ENCODE measurements around the gene TASP1. TPM values are rescaled to one million over a fixed set of nuclear protein-coding genes. Genes with fewer than 3 reads are reported as not detected.
A peak's percentile ranks its signal among the peaks of the same experiment; 100 is the strongest.
"Not testable (repeated sequence)": the region's sequence is repeated elsewhere in the genome, so short reads cannot be mapped to it uniquely, and the experiment has no call there.

Gene TASP1
- total RNA-seq, 2 experiments from 2014 or later = 6.3 to 6.7 TPM

- no peaks in the 10 kb centered on the region for H3K4me1 Mint-ChIP-seq (ENCODE audit: low read depth)
- H3K27ac Mint-ChIP-seq = no peak overlapping the region
Observed at GRCh38 chr20:13670160-13670559, 31.4 kb upstream of the TASP1 start.

GRCh38 chr20:13665709-13666395 lies 27.1 kb upstream of the TASP1 start:
- Mint-ChIP-seq H3K9me3 (no peaks in the 10 kb centered on the region), H3K27ac (no peak overlapping the region), H3K27me3 (ENCODE audit: low read depth) (peaks cover 8% of the 10 kb centered on the region), H3K4me3 (no peak overlapping the region), H3K4me1 (ENCODE audit: low read depth) (no peaks in the 10 kb centered on the region), H3K36me3 (ENCODE audit: low read depth) (no peaks in the 10 kb centered on the region)
- CTCF ChIA-PET = interaction anchor here (0.6 kb wide), 1 partner anchor 106 kb away, joined by 3 read pairs; no protein-coding TSS in a partner anchor
- no peak for DNase-seq
- intact Hi-C loops (cut with micrococcal nuclease) = no loop called here

More at GRCh38 chr20:13670160-13670559, 31.4 kb upstream of the TASP1 start:
- no peaks in the 10 kb centered on the region for H3K36me3 Mint-ChIP-seq (ENCODE audit: low read depth)
- DNase-seq = no peak
- no peak overlapping the region for H3K4me3 Mint-ChIP-seq
- intact Hi-C loops (cut with micrococcal nuclease) = no loop called here
- no peaks in the 10 kb centered on the region for H3K9me3 Mint-ChIP-seq
- H3K27me3 Mint-ChIP-seq (ENCODE audit: low read depth) = peaks cover 8% of the 10 kb centered on the region
- CTCF ChIA-PET = interaction anchor here (0.6 kb wide), 1 partner anchor 18 kb away, joined by 4 read pairs; no protein-coding TSS in a partner anchor

- CTCF ChIA-PET = no interaction called here
- H3K36me3 Mint-ChIP-seq (ENCODE audit: low read depth) = no peaks in the 10 kb centered on the region
- no peaks in the 10 kb centered on the region for H3K4me1 Mint-ChIP-seq (ENCODE audit: low read depth)
- no peak overlapping the region for H3K27ac Mint-ChIP-seq
- H3K9me3 Mint-ChIP-seq = no peaks in the 10 kb centered on the region
- H3K4me3 Mint-ChIP-seq = no peak overlapping the region
- no peak for DNase-seq
- peaks cover 10% of the 10 kb centered on the region for H3K27me3 Mint-ChIP-seq (ENCODE audit: low read depth)
- intact Hi-C loops (cut with micrococcal nuclease) = no loop called here
Observed at GRCh38 chr20:13661070-13661685, 22.4 kb upstream of the TASP1 start.

- CTCF ChIA-PET = no interaction called here
- H3K36me3 Mint-ChIP-seq (ENCODE audit: low read depth) = no peaks in the 10 kb centered on the region
- peaks cover 7% of the 10 kb centered on the region for H3K27me3 Mint-ChIP-seq (ENCODE audit: low read depth)
- H3K9me3 Mint-ChIP-seq = no peaks in the 10 kb centered on the region
- intact Hi-C loops (cut with micrococcal nuclease) = no loop called here
- H3K4me3 Mint-ChIP-seq = no peak overlapping the region
- H3K27ac Mint-ChIP-seq = no peak overlapping the region
- no peak for DNase-seq
- no peaks in the 10 kb centered on the region for H3K4me1 Mint-ChIP-seq (ENCODE audit: low read depth)
Observed at GRCh38 chr20:13659288-13659687, 20.6 kb upstream of the TASP1 start.

- H3K27ac Mint-ChIP-seq; DNase-seq; H3K27me3 Mint-ChIP-seq (ENCODE audit: low read depth); H3K36me3 Mint-ChIP-seq (ENCODE audit: low read depth); H3K4me1 Mint-ChIP-seq (ENCODE audit: low read depth); intact Hi-C loops (cut with micrococcal nuclease); H3K4me3 Mint-ChIP-seq; H3K9me3 Mint-ChIP-seq: not testable (repeated sequence)
- CTCF ChIA-PET = interaction anchor here (0.6 kb wide), 1 partner anchor 396 kb away, joined by 3 read pairs; no protein-coding TSS in a partner anchor
Observed at GRCh38 chr20:13658060-13658459, 19.3 kb upstream of the TASP1 start.

- Mint-ChIP-seq H3K27me3 (ENCODE audit: low read depth) (peaks cover 5% of the 10 kb centered on the region), H3K4me3 (no peak overlapping the region), H3K9me3 (no peaks in the 10 kb centered on the region), H3K4me1 (ENCODE audit: low read depth) (no peaks in the 10 kb centered on the region), H3K27ac (no peak overlapping the region), H3K36me3 (ENCODE audit: low read depth) (no peaks in the 10 kb centered on the region)
- intact Hi-C loops (cut with micrococcal nuclease) = no loop called here
- CTCF ChIA-PET = no interaction called here
- no peak for DNase-seq
Observed at GRCh38 chr20:13656721-13657368, 18.1 kb upstream of the TASP1 start.

- CTCF ChIA-PET = no interaction called here
- Mint-ChIP-seq H3K27me3 (ENCODE audit: low read depth) (peaks cover 3% of the 10 kb centered on the region), H3K27ac (no peak overlapping the region), H3K36me3 (ENCODE audit: low read depth) (no peaks in the 10 kb centered on the region), H3K9me3 (no peaks in the 10 kb centered on the region), H3K4me1 (ENCODE audit: low read depth) (no peaks in the 10 kb centered on the region), H3K4me3 (no peak overlapping the region)
- intact Hi-C loops (cut with micrococcal nuclease) = no loop called here
- no peak for DNase-seq
Observed at GRCh38 chr20:13654463-13655023, 15.8 kb upstream of the TASP1 start.

GRCh38 chr20:13650474-13650873 lies 11.7 kb upstream of the TASP1 start:
- Mint-ChIP-seq H3K27me3 (ENCODE audit: low read depth) (peaks cover 11% of the 10 kb centered on the region), H3K36me3 (ENCODE audit: low read depth) (no peaks in the 10 kb centered on the region), H3K4me3 (no peak overlapping the region), H3K4me1 (ENCODE audit: low read depth) (no peaks in the 10 kb centered on the region), H3K9me3 (no peaks in the 10 kb centered on the region), H3K27ac (no peak overlapping the region)
- intact Hi-C loops (cut with micrococcal nuclease) = no loop called here
- DNase-seq = no peak
- CTCF ChIA-PET = no interaction called here

- Mint-ChIP-seq H3K4me1 (ENCODE audit: low read depth) (no peaks in the 10 kb centered on the region), H3K9me3 (no peaks in the 10 kb centered on the region), H3K27me3 (ENCODE audit: low read depth) (peaks cover 19% of the 10 kb centered on the region), H3K27ac (no peak overlapping the region), H3K4me3 (no peak overlapping the region), H3K36me3 (ENCODE audit: low read depth) (no peaks in the 10 kb centered on the region)
- intact Hi-C loops (cut with micrococcal nuclease) = no loop called here
- CTCF ChIA-PET = interaction anchor here (0.8 kb wide), 1 partner anchor 8 kb away, joined by 3 read pairs; no protein-coding TSS in a partner anchor
- no peak for DNase-seq
Observed at GRCh38 chr20:13648291-13649228, 9.8 kb upstream of the TASP1 start.

GRCh38 chr20:13644010-13644409 lies 5.3 kb upstream of the TASP1 start:
- CTCF ChIA-PET = no interaction called here
- no peak overlapping the region for H3K4me3 Mint-ChIP-seq
- intact Hi-C loops (cut with micrococcal nuclease) = no loop called here
- no peak overlapping the region for H3K27ac Mint-ChIP-seq
- H3K4me1 Mint-ChIP-seq (ENCODE audit: low read depth) = peaks cover 3% of the 10 kb centered on the region
- H3K9me3 Mint-ChIP-seq = no peaks in the 10 kb centered on the region
- H3K36me3 Mint-ChIP-seq (ENCODE audit: low read depth) = no peaks in the 10 kb centered on the region
- no peak for DNase-seq
- peaks cover 20% of the 10 kb centered on the region for H3K27me3 Mint-ChIP-seq (ENCODE audit: low read depth)

- DNase-seq = no peak
Observed at GRCh38 chr20:13639150-13639497, 392 bp upstream of the TASP1 start.

GRCh38 chr20:13638162-13638495 lies 603 bp downstream of the TASP1 start:
- no peak for DNase-seq
- Mint-ChIP-seq H3K27me3 (ENCODE audit: low read depth) (no peaks in the 10 kb centered on the region), H3K27ac (no peak overlapping the region), H3K4me1 (ENCODE audit: low read depth) (peaks cover 15% of the 10 kb centered on the region), H3K9me3 (no peaks in the 10 kb centered on the region), H3K4me3 (peak overlapping the region; percentile 91), H3K36me3 (ENCODE audit: low read depth) (no peaks in the 10 kb centered on the region)
- CTCF ChIA-PET = no interaction called here
- intact Hi-C loops (cut with micrococcal nuclease) = loop anchor here (1.0 to 2.0 kb wide), 4 partner anchors 79 to 417 kb away; partner anchors contain the start of genes ESF1 and ISM1

More at GRCh38 chr20:13639150-13639497, 392 bp upstream of the TASP1 start:
- CTCF ChIA-PET = interaction anchor here (0.6 to 1.3 kb wide), 2 partner anchors 92 to 101 kb away, joined by 3 to 5 read pairs; no protein-coding TSS in a partner anchor
- Mint-ChIP-seq H3K9me3 (no peaks in the 10 kb centered on the region), H3K27ac (peak overlapping the region; percentile 76), H3K36me3 (ENCODE audit: low read depth) (no peaks in the 10 kb centered on the region), H3K27me3 (ENCODE audit: low read depth) (peaks cover 4% of the 10 kb centered on the region), H3K4me1 (ENCODE audit: low read depth) (peaks cover 14% of the 10 kb centered on the region), H3K4me3 (peak overlapping the region; percentile 91)
- intact Hi-C loops (cut with micrococcal nuclease) = loop anchor here (2.0 kb wide), 3 partner anchors 78 to 418 kb away; partner anchors contain the start of gene ISM1

Measured in activated naive CD4-positive, alpha-beta T cell treated with anti-CD3 and anti-CD28 coated beads for 36 hours (primary cell).